ENCODE data around the gene MERTK.
"Not testable (repeated sequence)": the region's sequence is repeated elsewhere in the genome, so short reads cannot be mapped to it uniquely, and the experiment has no call there.

The MERTK gene

GRCh38 chr2:111946294-111947114 lies 48.1 kb downstream of the MERTK start:
- no peak for ATAC-seq

- no peak for ATAC-seq
Observed at GRCh38 chr2:111947219-111947618, 48.8 kb downstream of the MERTK start.

GRCh38 chr2:111948832-111949231 lies 50.4 kb downstream of the MERTK start:
- no peak for ATAC-seq

GRCh38 chr2:111950236-111950635 lies 51.8 kb downstream of the MERTK start:
- ATAC-seq = no peak

- no peak for ATAC-seq
Observed at GRCh38 chr2:111951486-111951885, 53.1 kb downstream of the MERTK start.

- ATAC-seq = peak in 1 of 2 donors; percentile 48
Observed at GRCh38 chr2:111952871-111953452, 54.6 kb downstream of the MERTK start.

GRCh38 chr2:111954602-111955332 lies 56.4 kb downstream of the MERTK start:
- ATAC-seq = no peak

- no peak for ATAC-seq
Observed at GRCh38 chr2:111957872-111958354, 59.5 kb downstream of the MERTK start.

- no peak for ATAC-seq
Observed at GRCh38 chr2:111958901-111959300, 60.5 kb downstream of the MERTK start.

- ATAC-seq = no peak
Observed at GRCh38 chr2:111961663-111962062, 63.3 kb downstream of the MERTK start.

GRCh38 chr2:111963086-111963485 lies 64.7 kb downstream of the MERTK start:
- not testable (repeated sequence) for ATAC-seq

- not testable (repeated sequence) for ATAC-seq
Observed at GRCh38 chr2:111963508-111963907, 65.1 kb downstream of the MERTK start.

GRCh38 chr2:111965062-111965461 lies 66.7 kb downstream of the MERTK start:
- no peak for ATAC-seq

- ATAC-seq = no peak
Observed at GRCh38 chr2:111966241-111966640, 67.8 kb downstream of the MERTK start.

GRCh38 chr2:111967018-111967417 lies 68.6 kb downstream of the MERTK start:
- no peak for ATAC-seq

GRCh38 chr2:111970453-111970852 lies 72.0 kb downstream of the MERTK start:
- no peak for ATAC-seq

- no peak for ATAC-seq
Observed at GRCh38 chr2:111972955-111973565, 74.7 kb downstream of the MERTK start.

GRCh38 chr2:111973701-111974100 lies 75.3 kb downstream of the MERTK start:
- ATAC-seq = no peak

GRCh38 chr2:111975053-111975552 lies 76.7 kb downstream of the MERTK start:
- no peak for ATAC-seq

GRCh38 chr2:111975819-111976218 lies 77.4 kb downstream of the MERTK start:
- ATAC-seq = no peak

- no peak for ATAC-seq
Observed at GRCh38 chr2:111977240-111977639, 78.8 kb downstream of the MERTK start.

GRCh38 chr2:111978452-111979170 lies 80.2 kb downstream of the MERTK start:
- ATAC-seq = no peak

Data from activated CD4-positive, CD25-positive, alpha-beta regulatory T cell treated with anti-CD3 and anti-CD28 coated beads, Interleukin-2, amount 50 U/mL, for 24 hours (primary cell).